ENCODE results near the gene RBP5.

The RBP5 gene, protein sequence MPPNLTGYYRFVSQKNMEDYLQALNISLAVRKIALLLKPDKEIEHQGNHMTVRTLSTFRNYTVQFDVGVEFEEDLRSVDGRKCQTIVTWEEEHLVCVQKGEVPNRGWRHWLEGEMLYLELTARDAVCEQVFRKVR

DNA sequence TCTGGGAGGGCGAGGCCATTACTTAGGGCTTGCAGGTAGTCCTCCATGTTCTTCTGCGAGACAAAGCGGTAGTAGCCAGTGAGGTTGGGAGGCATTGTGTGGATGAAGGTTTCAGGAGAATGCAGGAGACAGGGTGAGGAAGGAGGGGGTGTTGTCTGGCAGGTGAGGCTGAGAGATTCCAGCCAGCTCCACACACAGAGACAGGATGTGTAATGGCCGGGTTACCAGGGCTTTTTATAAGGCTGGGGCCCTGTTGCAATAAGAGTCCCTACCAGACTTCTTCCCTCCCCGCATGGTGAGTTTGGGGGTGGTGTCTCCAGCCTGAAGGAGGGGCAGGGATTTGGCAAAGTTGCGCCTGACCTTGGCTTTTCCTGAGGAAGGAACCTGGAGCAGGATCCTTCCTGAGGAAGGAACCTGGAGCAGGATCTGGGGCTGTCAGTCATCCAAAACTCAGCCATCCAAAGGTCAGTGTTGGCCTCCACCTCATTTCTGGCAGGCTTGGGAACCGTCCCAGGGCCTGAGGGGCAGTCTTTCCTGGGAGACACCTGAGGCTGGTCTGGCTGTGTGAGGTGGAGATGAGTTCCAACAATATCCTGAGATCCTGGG, at the start of gene RBP5:
Gene RBP5, minus strand, starts transcription at position 209 of the 606 bp plus-strand sequence. Its CDS starts 114 bp downstream, at position 95.
- no peak for DNase-seq

DNA sequence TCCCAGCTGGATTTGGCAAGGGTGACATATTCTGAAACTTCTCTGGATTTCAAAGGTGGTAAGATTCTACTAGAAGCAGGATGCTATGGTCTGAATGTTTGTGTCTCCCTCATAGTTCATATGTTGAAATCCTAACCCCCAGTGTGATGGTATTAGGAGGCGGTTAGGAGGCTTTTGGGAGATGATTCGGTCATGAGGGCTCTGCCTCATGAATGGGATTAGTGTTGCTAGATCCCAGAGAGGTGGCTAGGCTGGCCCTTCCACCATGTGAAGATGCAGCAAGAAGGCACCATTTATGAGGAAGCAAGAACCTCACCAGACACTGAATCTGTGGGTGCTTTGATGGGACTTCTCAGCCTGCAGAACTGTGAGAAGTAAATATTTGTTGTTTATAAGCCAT, 49.8 kb upstream of the RBP5 start:
- DNase-seq: no peak

DNA sequence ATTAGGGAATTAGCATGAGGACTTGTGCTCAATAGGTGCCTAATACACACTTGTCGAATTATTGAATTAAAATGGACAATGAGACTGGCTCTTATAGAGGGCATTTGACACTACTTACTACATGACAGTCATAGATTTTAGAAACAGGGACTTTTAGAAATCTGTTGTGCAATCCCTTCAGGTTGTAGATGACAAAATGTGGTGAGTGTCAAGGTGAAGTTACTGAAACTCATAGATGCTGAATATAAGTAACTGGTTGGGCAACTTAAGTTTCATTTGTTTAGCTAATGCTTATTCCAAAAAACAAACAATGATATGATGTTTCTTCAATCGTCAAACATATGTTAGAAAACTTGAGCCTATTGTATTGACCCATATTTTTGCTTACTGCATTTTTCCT, 47.9 kb upstream of the RBP5 start:
- DNase-seq: no peak

DNA sequence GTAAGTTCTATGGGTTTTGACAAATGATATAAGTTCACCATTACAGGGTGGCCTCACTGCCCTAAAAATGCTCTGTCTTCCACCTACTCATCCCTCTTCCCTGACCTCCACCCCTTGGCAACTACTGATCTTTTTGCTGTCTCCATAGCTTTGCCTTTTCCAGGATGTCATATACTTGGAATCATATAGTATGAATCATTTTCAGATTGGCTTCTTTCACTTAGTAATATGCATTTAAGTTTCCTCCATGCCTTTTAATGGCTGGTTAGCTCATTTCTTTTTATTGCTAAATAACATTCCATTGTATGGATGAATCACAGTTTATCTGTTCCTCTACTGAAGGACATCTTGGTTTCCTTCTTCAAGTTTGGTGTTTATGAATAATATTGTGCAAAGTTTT, 46.8 kb upstream of the RBP5 start:
- DNase-seq: no peak

DNA sequence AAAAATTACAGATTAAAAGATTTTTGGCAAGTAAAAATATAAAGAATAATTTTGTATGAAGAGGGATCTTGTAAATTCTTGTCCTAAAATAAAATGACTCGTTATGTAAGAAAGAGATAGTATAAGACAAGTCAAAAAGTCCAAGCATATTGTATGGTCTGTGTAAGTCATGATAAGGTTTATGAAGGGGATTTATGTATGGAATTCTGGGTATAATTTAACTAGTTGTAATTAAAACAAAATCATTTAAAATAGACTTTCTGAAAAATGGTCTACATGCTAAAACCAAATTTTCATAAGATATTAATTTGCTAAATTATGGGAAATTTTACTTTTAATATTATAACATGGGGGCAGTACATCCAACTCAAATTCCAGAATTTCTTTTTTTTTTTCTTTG, 43.2 kb upstream of the RBP5 start:
- DNase-seq: no peak

DNA sequence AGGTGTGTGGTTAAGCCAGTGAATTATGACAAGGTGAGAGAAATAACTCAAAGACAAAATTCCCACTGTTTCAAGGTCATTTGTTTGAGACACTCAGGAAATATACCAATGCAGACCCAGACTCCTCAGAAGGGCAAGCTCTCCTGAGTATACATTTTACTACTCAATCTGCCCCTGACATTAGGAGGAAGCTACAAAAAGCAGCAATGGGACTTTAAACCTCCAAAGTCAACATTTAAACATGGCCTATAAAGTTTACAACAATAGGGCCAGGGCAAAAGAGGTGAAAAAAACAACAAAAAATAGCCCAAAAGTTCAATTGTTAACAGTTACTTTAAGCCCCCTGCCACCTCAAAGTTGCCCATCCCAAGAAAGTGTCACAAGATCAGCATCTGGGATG, 41.3 kb upstream of the RBP5 start:
- DNase-seq: no peak

DNA sequence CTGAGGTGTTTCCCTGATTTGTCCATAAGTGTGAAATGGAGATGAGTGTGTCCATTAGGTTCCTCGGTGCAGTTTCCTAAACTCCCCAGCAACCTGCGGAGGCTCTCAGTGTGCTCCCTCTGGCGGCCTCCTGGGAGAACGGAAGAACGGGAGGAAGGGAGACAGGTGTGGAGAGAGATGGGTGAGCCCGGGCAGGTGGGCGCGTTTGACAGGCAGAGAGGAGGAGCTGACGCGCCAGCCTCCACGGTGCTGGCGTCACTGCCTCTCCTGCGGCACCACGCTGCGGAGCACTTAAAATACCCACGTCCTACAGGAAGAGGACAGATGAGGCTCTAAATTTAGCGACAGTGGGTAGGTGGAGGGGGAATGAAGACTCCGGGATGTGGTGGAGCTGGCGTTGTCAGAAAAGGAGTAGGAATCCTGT, 34.0 kb upstream of the RBP5 start:
- DNase-seq: peak; percentile 22 to 52

DNA sequence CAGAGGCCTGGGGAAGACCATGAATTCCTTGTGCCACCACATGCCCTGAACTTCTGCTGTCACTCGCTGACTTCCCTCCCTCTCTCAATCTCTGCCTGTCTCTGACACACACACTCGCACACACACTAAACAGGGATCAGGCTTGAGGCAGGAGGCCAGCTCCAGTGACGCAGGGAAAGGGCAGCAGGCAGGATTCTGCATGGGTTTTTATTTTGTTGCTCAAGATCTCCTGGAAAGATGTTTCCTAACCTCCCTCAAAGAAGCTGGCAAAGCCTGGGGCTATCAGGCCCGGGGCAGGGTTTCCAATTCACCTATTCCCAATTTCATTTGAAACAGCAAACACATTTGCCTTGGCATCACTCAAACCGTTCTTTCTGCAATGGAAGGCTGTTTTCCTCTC, 33.1 kb upstream of the RBP5 start:
- DNase-seq: no peak

DNA sequence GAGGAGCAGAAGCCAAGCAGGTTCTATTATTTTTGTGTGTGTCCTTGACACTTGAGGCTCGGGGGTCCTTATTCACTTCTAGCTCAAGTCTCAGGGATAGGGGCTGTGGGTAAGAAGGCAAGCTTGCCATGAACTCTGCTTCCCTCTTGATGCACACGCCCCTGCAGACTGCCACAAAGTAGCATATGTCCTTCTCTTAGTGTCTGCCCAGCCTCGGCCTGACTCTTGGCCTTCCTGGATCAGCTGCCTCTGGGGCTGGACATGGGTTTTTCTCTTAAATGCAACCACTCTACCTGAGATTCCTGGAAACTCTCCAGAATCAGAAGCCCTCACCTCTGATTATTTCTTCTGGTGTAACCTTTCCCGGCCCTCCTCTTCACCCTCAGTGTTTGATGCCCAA, 32.6 kb upstream of the RBP5 start:
- DNase-seq: no peak

DNA sequence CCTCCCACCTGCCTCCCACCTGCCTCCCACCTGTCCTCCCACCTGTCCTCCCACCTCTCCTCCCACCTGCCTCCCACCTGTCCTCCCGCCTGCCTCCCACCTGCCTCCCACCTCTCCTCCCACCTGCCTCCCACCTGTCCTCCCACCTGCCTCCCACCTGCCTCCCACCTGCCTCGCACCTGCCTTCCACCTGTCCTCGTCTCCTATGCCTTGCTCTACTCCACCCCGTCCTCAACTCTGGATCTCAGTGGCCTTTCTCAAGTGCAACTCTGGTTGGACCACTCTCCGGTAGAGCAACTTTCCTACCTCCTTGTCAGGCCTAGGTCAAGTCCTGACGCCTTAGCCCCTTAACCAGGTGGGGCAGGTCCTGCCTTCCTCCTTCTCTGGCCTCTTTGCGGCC, 31.5 kb upstream of the RBP5 start:
- DNase-seq: no peak

DNA sequence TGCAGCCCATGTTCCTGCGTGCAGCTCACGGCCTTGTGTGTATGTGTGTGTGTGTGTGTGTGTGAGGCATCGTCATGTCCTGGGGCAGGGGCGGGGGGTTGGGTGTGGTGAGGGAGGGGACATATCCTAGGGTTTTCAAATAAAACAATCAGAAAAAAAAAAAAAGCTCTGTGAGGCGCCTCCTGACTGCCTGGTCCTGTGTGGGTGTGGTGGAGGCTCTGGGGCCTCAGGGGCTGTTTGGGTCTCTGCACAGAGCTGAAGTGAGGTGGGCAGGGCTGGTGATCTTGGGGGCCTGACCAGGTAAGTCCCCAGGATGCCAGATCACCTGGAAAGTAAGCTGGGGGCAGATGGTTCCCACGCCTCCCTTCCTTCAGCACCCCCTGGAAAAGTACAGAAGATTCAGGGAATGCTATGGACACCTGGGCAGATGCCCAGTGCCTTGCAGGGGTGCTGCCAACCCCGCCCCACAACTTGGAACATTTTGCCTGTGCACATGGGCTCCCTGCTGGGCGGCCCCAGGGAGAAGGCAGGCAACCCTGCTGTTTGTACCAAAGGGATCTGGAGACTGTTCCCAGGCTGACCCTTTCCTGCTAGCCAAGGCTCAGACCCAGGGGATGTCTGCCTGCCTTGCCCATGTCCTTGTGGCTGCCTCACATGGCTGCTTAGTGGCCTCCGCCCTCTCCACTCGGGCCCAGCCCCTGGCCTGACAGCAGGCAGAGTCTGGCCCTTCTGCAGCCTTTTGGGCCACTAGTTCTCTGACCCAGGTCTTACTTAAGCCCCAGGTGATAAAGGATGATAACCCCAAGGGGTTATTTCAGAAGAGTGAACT, 30.3 kb upstream of the RBP5 start:
- no peak for DNase-seq

DNA sequence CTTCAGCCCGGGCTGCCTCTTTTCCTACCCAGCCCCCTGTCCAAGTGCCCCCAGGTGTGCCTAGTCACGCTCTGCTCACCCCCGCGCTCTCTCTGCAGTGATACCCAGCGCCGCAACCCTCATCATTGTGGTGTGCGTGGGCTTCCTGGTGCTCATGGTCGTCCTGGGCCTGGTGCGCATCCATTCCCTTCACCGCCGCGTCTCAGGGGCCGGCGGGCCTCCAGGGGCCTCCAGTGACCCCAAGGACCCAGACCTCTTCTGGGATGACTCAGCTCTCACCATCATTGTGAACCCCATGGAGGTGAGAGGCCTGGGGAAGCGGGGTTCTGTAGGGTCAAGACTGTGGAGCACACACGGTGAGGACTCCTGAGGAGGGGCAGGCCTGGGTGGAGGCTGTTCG, 28.7 kb upstream of the RBP5 start:
- DNase-seq: no peak

DNA sequence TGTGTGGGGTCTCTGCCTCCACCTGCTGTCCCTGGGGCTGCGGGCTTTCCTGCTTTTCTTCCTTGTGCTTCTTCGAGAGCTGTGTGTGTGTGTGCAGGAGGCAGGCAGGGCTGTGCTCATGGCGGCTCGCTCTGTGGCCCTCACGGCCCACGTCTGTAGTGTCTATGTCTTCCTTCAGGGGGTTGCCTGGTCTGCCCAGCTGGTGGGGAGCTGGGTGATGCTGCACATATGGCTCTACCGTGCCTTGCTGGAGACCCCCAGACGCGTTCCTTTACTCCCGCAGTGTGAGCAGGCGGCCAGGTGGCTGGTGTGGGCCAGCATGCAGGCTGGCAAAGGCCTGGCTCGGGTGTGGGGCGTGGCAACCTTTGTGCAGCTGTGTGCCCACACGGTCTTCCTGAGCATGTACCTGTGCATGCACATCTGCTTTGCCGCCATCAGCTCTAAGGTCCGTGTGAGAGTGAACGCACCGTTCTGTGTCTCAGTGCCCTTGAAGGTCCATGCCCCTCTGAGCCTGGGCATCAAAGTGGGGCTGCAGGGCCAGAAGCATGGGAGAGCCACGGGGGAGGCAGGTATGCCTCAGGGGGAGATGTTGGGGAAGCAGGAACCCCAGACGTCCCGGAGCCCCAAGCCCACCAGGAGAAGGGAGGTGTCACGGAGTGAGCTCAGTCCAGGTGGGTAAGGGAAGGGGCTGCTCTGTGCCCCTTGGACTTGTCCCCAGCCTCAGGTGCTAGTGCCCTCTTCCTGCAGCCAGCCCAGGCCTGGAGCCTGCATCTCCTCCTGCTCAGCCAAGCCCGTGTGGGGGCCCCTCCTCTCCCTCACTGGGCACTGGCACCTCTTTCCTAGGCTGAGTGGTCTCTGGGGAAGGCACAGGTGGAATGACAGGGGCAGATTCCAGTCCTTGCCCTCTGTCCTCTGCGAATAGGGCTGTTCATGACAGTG, 27.8 kb upstream of the RBP5 start:
- DNase-seq: no peak

DNA sequence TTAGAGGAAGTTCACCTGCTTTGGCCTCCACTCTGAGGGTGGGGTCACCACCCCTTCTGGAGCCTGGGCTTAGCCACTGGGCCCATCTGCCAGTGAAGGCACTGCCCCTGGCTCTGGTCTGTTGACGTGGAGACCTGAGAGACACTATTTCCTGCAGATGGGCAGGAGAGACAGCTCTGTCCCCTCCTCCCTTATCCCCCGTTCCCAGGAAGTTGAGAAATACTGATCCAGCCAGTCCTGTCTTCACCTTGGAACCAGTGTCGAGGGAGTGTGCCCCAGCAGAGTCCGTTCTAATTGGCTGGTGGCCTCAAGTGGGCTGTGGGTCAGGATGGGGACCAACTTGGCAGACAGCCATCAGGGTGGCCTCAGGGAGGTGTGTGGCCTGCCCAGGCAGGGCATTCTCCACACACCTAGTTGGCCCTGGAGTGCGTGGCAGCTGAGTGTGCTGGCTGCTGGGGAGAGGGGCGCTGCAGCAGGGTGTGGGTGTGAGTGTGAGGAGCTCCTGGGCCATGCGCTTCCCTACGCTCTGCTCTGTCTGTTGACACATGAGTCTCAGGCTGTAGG, 26.9 kb upstream of the RBP5 start:
- DNase-seq: peak in 1 of 2 experiments; percentile 15

DNA sequence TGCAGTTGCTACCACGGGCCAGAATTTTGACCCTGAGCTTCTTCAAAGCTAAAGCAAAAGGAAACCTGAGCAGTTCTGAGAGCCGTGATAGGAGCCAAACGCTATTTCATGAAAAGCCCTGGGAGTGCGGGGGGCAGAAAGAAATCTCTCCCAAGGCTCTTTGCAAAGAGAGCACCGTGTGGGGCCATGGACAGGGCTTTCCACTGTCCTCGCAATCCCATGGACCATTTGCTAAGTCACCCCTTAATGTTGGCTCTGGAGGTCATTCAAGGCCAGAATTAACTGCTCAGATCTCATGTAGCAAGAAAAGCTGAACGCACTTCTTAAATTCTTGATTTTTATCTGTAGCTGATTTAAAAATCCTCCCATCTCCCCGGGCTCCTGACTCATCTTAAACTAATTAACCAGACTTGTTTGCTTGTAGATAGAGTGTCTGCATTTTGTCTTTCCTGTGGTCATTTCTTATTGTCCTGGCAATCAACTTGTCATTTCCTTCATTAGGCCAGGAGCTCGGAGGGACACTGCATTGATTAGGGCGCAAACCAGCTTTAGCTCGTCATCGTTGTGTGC, 26.3 kb upstream of the RBP5 start:
- DNase-seq: no peak

DNA sequence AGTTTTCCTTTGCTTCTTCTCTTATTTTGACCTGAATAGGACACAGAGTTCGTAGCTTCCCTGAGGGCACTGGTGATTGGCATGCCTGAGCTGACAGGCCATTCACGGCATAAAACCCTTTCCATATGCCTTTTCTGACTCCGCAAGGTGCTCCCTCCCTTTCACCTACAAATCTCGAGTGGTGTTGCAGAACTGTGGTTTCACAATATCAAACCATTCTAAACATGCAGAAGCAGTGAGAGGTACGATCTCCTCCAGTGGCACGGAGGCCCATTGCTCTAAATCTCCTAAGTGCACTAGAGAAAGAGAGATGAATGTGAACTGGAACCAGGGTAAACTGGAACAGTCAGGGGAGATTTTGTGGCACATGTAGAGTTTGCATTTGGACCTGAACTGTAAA, 25.4 kb upstream of the RBP5 start:
- DNase-seq: no peak

DNA sequence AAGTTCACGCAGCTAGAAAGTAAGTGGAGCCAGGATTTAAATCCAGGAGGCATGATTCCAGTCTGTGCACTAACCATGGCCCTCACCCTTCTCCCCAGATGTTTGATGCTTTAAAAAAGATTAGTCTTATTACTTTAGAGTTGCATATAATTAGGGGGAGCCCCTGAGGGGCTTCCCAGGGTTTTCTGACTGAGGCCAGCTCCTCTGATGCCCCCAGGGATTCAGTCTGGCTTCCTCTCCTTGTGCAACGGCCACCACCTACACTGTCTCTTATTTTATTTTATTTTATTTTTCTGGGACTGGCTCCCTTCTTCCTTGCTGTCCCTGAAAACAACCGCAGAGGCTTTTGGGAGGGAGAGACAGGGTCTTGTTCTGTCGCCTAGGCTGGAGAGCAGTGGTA, 24.1 kb upstream of the RBP5 start:
- DNase-seq: no peak

DNA sequence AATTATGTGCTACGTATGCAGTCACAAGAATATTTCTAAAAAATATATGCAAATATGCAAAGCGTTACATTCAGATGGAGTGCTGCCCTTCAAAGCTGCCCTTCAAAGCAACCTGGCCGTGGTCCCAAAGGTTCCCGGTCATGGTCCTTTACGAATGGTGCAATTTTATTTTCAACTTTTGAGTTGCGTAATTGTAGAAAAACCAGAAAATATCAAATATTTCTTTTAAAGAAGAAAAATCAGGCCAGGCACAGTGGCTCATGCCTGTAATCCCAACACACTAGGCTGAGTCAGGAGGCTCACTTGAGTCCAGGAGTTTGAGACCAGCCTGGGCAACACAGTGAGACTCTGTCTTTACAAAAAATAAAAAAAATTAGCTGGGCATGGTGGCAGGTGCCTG, 22.8 kb upstream of the RBP5 start:
- no peak for DNase-seq

DNA sequence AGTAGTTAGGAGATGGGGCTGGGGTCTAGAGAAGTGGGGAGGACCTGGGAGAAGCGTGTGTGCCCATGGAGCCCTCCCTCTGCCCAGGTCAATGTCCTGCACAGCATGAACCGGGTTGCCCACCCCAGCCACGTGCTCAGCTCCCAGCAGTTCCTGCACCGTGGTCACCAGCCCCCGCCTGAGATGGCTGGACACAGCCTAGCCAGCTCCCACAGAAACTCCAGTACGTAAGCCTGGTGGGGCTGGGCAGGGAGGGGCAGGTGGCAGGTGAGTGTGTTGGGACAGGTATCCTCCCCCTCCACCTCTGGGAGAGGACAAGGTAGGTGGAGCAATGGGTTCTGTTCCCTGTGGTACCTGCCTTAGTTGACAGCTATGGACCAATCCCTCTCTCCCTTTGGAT, 22.2 kb upstream of the RBP5 start:
- DNase-seq: no peak

DNA sequence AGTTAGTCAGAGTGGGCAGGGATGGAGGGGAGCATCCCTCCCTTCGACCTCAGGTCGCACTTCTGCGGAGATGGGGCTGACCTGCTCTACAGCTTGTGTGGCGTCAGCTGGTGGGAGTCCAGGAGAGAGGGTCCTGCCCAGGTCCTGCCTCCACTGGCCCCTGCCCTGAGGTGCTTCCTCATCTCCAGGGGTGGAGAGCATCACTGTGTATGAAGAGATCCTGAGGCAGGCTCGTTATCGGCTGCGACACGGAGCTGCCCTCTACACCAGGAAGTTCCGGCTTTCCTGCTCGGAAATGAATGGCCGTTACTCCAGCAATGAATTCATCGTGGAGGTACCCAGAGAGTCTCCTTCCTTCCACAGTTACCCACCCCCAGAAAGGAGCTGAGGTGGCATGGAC, 21.7 kb upstream of the RBP5 start:
- no peak for DNase-seq

DNA sequence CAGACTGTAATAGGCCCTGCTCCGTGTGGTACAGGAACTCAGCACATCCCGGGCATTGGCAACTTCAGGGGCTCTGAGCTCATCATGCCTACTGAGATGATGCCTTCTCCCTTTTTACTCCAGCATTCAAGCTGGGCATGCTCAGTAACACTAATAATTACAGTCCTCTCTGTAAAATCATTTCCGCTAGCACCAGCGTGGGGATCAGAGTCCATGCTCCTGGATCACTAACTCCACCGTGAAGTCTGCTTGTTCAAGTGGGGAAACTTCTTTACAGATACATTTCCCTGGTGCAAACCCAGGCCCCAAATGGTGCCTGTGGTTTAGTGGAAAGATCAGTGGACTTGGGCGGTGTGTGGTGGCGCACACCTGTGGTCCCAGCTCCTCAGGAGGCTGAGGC, 18.2 kb upstream of the RBP5 start:
- DNase-seq: no peak

DNA sequence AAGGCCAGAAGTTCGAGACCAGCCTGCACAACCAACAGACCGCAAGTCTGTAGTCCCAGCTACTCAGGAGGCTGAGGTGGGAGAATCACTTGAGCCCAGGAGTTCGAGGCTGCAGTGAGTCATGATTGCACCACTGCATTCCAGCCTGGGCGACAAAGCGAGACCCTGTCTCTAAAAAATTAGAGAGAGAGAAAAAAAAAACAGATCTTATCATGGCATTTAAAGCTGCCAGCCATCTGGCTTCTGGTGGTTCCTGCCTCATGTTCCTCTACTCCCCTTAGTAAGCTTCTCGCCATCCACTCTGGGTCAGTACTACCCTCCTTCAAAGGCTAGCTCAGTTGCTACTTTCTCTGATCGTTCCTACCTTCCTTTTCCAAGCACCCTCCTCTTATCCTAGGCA, 17.5 kb upstream of the RBP5 start:
- no peak for DNase-seq

DNA sequence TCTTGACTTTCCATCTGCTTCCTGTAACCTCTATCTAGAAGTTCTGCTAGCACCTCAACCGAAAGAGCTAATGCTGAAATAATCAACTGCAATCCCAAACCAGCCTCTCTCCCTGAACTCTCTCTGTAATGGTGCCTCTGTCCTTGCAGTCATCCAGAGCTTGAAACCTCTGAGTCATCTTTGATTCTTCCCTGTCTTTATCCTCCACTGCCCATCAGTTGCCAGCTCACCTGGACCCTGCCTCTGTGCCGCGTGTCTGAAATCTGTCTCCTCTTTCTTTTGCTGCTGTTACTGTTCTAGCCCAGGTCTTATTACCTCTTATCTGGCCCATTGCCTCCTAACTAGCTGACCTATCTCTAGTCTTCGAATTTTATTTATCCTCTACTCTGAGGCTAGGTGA, 17.0 kb upstream of the RBP5 start:
- DNase-seq: no peak
